Stimulated activated CD4-positive, alpha-beta T cell treated with anti-CD3 and anti-CD28 coated beads, Interleukin-4, amount 100 ng/mL, for 48 hours (primary cell): ENCODE results near the gene SPINK4.

Experiments used
- DNase-seq, 2 donors: peaks; one replicate each; pipeline ENCODE4 v3.0.0-alpha.2; 2020; ENCODE audit warnings: low read depth in 2 of 2

The SPINK4 gene

DNA sequence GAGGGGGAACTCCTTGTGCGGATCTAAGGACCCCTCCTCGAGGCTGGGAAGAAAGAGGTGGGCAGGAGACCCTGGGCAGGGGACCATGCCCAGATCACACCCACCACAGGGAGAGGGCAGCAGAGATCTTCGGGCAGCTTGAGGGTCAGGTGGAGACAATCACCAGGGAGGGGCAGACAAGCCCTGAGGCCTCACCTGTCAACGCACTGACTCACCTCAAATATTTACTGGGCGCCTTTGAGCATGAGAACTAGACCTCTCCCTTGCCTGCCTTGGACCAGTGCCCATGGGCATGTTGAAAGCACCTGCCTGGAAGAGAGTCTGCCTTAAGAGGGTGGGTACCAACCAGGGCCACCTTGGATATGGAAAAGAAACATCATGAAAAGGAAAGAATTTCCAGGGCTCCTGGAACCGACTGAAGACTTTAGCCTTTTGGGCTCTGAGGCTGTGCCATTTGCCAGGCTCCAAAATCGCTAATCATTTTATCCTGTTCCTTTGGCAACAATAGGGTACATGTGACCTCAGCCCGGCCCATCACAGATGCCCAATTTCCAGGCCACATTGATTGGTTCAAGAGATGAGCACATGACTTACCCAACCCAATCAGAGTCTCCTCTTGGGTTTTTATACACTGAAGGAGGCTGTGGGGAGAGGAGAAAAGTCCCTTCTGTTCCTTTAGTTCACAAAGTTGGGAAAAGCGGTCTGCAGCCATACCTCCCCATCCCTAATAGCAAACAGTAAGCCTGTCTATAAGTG is 10.4 kb upstream of the SPINK4 start:
- DNase-seq: no peak

DNA sequence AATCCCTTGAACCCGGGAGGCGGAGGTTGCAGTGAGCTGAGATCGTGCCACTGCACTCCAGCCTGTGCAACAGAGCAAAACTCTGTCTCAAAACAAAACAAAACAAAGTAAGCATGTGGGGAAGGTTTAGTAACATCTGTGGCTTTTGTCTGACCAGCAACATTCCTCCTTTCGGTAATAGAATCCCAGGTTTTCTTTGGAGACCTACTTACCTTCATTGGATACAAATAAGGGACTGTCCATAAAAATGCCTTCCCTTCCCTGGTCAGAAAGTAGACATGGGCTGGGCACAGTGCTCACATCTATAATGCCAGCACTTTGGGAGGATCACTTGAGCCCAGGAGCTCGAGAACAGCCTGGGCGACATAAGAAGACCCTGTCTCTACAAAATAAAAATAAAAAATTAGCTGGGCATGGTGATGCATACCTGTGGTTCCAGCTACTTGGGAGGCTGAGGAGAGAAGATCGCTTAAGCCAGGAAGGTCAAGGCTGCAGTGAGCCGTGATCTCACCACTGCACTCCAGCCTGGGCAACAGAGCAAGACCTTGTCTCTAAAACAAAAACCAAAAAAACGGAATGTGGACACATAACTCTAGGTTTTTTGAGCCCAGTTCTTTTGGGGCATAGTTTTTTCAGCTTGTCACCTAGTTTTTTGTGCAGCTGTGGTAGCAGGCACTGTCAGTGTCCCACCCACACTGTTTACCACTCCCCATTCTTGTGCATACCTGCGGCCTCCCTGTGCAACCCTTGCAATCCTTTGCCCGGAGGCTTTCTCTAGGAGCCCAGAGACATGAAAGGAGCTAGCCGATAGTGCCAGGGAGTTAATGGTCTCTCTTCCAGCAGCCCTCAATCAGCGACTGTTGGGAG is 9.0 kb upstream of the SPINK4 start:
- DNase-seq: no peak

DNA sequence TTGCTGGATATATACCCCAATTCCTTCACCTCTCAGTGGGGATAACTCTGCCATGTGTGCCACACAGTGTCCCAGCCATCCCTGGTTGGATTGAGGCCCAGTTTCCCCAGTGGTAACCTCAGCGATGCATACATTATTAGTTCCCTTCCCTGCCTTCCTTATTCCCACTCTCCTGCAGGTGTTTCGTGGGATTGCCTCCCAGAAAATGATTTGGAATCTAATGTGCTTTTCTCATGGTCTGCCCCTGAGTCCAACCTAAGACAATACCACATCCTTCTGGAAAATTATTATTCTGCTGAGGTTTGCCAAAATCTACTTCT is 8.4 kb upstream of the SPINK4 start:
- DNase-seq: no peak

DNA sequence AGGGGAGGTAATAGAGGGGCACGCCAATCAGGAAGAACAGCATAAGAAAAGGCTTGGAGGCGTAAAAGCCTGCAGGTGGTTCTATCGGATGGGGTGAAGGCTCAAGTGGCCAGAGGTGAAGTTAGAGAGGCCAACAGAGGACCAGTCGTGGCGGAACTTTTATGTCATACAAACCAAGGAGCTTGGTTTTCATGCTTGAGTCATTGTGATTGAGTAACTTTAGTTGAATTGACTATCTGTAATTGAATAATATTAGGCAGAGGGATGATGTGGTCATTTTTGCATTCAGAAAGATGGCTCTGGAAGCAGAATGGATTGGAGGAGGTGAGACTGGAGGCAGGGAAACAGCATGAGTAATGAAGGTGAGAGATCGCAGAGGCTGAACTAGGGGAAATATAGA is 7.2 kb upstream of the SPINK4 start:
- DNase-seq: no peak

DNA sequence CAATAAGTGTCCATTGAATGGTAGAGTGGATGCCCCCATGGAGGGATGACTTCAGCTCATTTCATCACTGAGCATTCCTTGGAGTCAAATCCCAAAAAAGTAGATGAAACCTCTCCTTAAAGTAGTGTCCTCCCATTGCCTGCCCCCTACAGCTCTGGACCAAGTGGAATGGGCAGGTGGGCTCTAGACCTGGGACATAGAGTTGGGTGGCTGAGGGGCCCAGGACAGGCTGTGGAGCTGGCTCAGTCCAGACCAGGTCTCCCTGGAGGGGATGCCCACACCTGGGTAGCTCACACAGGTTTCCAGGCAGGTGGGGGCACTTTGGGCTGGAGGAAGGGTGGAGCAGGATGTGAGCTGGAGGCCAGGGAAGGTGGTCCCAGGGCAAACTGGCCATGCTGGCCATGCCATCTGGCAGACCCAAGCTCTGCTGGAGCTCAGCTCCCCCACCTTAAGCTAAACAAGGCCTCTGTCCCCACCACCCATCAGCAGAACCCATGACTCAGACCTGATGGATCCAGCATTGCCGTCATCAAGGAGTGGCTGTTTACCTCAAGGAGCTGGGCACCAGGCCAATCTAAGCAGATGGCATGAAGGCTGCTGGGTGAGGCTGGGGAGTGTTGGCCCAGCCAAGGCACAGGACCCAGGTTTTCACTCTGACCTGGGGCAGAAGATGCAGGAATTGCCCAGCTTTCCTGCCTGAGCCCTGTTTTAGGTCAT is 6.2 kb upstream of the SPINK4 start:
- no peak for DNase-seq

GRCh38 chr9:33234511-33235467 is 5.2 kb upstream of the SPINK4 start:
- DNase-seq: no peak

DNA sequence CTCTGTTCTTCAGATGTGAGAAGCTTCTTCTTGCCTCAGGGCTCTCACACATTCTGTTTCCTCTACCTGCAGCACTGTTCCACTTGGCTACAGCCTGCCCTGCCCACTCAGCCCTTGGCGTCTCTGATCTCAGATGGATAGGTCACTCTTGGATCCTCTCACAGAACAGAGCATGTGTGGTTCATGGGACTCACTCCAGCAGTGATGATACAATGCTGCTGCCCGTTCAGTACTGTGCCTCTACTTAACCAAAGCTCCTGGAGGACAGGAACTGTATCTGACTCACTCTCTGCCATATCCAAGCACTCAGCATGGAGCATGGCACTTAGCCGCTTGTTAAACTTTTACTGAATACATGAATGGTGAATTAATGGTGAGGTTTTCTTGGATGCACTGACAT is 3.4 kb upstream of the SPINK4 start:
- no peak for DNase-seq

DNA sequence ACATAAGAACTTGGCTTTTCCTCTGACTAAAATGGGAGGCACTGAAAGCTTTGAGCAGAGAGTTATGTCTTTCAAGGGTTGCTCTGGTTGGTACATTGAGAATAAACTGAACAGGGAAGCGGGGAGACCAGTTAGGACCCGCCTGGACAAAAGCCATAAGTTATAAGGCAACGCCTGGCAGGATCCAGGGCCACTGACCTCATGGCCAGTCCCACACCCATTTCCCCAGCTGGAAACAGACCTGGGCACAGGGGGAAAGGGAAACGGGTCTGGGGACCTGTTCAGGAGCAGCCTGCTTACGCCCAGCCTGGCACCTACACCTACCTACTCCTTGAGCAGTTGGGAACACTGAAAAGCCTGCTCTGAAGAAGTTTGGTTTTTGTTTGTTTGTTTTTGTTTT is 1.3 kb downstream of the SPINK4 start:
- DNase-seq: no peak

GRCh38 chr9:33242609-33243134 is 2.7 kb downstream of the SPINK4 start:
- DNase-seq: no peak

GRCh38 chr9:33244137-33244784 is 4.3 kb downstream of the SPINK4 start:
- no peak for DNase-seq

DNA sequence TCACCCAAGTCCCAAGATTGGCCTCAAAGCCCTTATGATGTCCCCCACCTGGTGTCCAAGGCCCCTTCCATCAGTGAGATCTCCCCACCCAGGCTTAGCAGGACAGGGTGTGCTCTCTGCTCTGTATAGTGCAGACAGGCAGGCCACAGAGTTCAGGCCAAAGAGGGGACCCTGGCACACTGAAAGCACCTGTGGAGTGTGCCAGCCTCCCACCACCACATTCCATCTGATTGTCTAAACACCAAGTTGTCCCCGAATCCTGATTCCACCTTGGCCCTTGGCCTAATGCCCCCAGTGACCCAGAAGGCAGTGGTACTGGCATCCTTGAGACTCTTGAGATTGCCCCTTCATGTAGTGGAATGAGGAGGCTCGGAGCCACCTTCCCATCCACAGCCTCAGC is 5.4 kb downstream of the SPINK4 start:
- no peak for DNase-seq

- DNase-seq: no peak
Observed at GRCh38 chr9:33246269-33246860, 6.4 kb downstream of the SPINK4 start.

- DNase-seq: no peak
Observed at GRCh38 chr9:33248606-33249005, 8.6 kb downstream of the SPINK4 start.

- DNase-seq: no peak
Observed at GRCh38 chr9:33249087-33249658, 9.2 kb downstream of the SPINK4 start.

GRCh38 chr9:33249983-33250382 is 10.0 kb downstream of the SPINK4 start:
- no peak for DNase-seq

GRCh38 chr9:33250458-33250995 is 10.6 kb downstream of the SPINK4 start:
- DNase-seq: no peak

DNA sequence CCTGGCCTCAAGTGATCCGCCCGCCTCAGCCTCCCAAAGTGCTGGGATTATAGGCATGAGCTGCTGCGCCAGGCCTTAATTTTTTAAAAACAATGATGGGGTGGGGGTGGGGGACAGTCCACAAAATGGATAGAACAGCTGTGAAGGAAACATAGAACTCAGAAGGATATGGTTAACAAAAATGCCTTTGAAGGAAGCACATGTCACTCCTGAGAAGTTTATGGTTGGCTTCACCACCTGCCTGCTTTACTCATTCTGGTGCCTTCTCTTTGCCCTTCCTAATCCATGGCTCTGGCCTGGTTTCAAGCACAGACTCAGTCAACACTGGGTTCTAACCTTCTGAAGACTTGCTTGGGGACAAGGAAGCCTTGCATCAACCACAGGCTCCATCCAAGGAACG is 14.2 kb downstream of the SPINK4 start:
- DNase-seq: no peak

DNA sequence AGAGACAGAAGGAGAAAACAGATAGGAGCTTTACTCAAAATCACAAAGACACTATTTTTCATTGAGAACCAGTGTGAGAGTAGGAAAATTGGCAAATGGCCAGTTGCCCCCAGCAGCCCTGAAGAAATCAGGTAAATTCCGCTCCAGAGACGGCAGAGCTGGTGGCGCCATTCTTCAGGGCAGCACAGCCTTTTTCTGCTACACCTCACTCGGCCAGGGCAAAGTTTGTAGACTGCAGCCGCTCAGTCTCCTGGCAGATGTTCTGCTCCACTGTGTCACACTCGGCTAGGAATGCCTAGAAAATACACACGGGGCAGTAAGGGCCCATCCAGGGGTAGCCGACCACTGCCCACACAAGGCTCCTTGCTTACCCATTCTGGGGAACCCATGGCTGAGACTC is 15.0 kb downstream of the SPINK4 start:
- DNase-seq: no peak

DNA sequence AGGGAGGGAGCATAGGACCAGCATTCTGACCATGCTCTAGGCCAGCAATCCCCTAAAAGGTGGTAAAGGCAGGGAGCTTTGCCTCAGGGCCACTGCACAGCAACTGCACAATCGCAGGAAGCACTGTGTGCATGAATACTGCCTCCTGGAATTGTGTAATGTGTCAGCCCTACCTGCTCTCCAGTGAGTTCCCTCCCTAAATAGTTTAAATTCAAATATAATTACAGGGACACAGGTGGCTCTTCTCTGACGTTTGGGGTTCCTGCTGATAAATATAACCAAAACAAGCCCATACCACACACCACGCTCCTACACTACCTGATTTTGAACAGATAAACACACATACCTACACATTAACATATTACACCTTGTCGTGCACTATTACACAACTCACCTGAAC is 15.5 kb downstream of the SPINK4 start:
- no peak for DNase-seq

DNA sequence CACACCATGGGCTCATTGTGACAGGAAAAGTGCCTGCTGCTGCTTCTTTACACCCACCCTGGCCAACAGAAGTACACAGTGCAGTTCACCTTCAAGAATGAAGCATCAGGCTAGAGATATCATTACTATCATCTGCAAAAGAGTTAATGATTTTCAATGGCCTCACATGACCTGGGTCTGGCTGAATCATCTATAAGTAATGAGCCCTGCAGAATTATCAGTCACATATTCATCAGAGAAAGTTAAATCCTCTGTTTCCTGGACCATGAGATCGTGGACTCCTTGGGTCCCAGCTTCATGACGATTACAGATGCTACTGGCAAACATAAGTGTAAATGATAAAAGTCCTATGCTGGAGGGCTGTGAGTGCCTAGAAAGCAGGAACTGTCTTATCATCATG is 16.3 kb downstream of the SPINK4 start:
- DNase-seq: no peak
